Measurements from ENCODE around the gene ETFA.
A peak's percentile ranks its signal among the peaks of the same experiment; 100 is the strongest.

Gene ETFA

GRCh38 chr15:76200083-76200465 lies 111.2 kb downstream of the ETFA start (continued):
- TF ChIP-seq ZNF513 (tag by site-specific recombination; IDR thresholded peaks at IDR 0.05) (no peak), ZBTB48 (tag by site-specific recombination; IDR thresholded peaks at IDR 0.05) (no peak)

GRCh38 chr15:76199106-76200082 lies 111.9 kb downstream of the ETFA start:
- Histone ChIP-seq H3K36me3 (ENCODE audit: control insufficient read depth in 2 of 2, insufficient read depth in 1 of 2, low read length in 2 of 2) (peaks cover 0 to 6% of the 10 kb centered on the region in 2 experiments; a peak in 1 of 3 replicates), H3K4me1 (ENCODE audit: control insufficient read depth, insufficient read depth, low read length) (peaks cover 6% of the 10 kb centered on the region; the same call in 1 of the 2 replicates), H3K27ac (ENCODE audit: extremely low read depth, low read depth, low read length) (no peak overlapping the region), H3K9me3 (ENCODE audit: control insufficient read depth, insufficient read depth, low read depth, low read length) (no peaks in the 10 kb centered on the region), H3K4me3 (ENCODE audit: low read depth, low read length) (no peak overlapping the region)
- ChIA-PET CTCF (interaction anchor here (1.1 to 1.7 kb wide), 3 partner anchors 9 to 14 kb away, joined by 3 to 10 read pairs (median 8); no protein-coding TSS in a partner anchor), POLR2A (interaction anchor here (0.8 to 1.1 kb wide), 2 partner anchors 137 kb away, joined by 5 to 8 read pairs; partner anchors contain the start of gene ISL2)
- TF ChIP-seq, protein P1, sequence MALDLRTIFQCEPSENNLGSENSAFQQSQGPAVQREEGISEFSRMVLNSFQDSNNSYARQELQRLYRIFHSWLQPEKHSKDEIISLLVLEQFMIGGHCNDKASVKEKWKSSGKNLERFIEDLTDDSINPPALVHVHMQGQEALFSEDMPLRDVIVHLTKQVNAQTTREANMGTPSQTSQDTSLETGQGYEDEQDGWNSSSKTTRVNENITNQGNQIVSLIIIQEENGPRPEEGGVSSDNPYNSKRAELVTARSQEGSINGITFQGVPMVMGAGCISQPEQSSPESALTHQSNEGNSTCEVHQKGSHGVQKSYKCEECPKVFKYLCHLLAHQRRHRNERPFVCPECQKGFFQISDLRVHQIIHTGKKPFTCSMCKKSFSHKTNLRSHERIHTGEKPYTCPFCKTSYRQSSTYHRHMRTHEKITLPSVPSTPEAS (tag by site-specific recombination; IDR thresholded peaks at IDR 0.05): no peak
- 0 out of 2 replicates have a peak, but pooled peaks have one; percentile 25 for TF ChIP-seq ZIC2 (tag by site-specific recombination; IDR thresholded peaks at IDR 0.05)

DNA sequence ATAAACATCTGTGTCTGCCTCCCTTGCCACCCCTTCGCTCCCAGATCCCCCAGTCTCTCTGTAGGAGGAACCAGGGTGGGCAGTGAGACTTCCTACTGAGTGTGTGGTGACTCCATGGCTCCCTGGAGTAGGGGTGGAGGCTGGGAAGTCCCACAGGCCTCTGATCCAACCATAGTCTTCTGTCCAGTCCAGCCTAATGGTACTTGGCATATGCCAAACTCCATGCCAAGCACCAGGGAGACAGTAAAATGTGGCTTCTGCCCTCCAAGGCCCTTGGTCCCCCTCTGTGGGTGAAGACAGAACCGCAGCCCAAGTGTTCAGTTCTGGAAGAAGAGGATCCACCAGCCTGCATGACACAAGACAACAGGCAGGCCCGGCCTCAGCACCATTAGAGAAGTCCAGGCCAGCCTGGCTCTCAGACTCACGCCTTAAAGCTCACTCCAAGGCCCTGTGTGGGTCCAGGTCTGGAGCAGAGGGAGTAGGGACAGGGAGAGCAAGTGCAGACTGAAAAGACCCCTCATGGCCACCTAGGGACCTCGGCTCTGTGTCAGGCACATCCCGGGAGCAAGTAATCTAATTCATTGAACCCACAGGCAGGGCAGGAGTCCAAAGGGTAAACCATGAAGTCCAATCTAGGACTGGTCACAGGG lies 112.7 kb downstream of the ETFA start:
- peaks cover 0 to 5% of the 10 kb centered on the region in 2 experiments; a peak in 1 of 3 replicates for H3K36me3 ChIP-seq (ENCODE audit: control insufficient read depth in 2 of 2, insufficient read depth in 1 of 2, low read length in 2 of 2)
- H3K9me3 ChIP-seq (ENCODE audit: control insufficient read depth, insufficient read depth, low read depth, low read length): no peaks in the 10 kb centered on the region
- H3K4me3 ChIP-seq (ENCODE audit: low read depth, low read length): no peak overlapping the region
- H3K4me1 ChIP-seq (ENCODE audit: control insufficient read depth, insufficient read depth, low read length): peaks cover 6% of the 10 kb centered on the region; the same call in 1 of the 2 replicates
- ChIA-PET POLR2A (interaction anchor here (0.8 kb wide), 1 partner anchor 138 kb away, joined by 8 read pairs; the partner anchor contains the start of gene ISL2), CTCF (interaction anchor here (0.8 to 1.4 kb wide), 3 partner anchors 11 to 52 kb away, joined by 3 to 10 read pairs (median 3); no protein-coding TSS in a partner anchor)
- no peak overlapping the region for H3K27ac ChIP-seq (ENCODE audit: extremely low read depth, low read depth, low read length)
- no peak for TF ChIP-seq ZBTB49 (tag by site-specific recombination; IDR thresholded peaks at IDR 0.05; ENCODE audit: low read depth)
- no peak for TF ChIP-seq SETDB1 (IDR thresholded peaks at IDR 0.05; ENCODE audit: insufficient read length, low read length)
- no peak for TF ChIP-seq ZNF214 (tag by site-specific recombination; IDR thresholded peaks at IDR 0.05; ENCODE audit: borderline replicate concordance)
- no peak for TF ChIP-seq ZNF791 (tag by site-specific recombination; IDR thresholded peaks at IDR 0.05)
- no peak for TF ChIP-seq FEZF1 (tag by site-specific recombination; IDR thresholded peaks at IDR 0.05)
- TF ChIP-seq, protein P1 (tag by site-specific recombination; IDR thresholded peaks at IDR 0.05): no peak
- TF ChIP-seq WT1 (tag by site-specific recombination; IDR thresholded peaks at IDR 0.05): no peak
- peak; percentile 45; the same call in 1 of the 2 replicates for TF ChIP-seq ZFHX2 (tag by site-specific recombination; conservative IDR thresholded peaks at IDR 0.05)
- no peak for TF ChIP-seq ZNF510 (tag by site-specific recombination; IDR thresholded peaks at IDR 0.05; ENCODE audit: insufficient replicate concordance)
- TF ChIP-seq ZIC2 (tag by site-specific recombination; IDR thresholded peaks at IDR 0.05): 0 out of 2 replicates have a peak, but pooled peaks have one; percentile 20
- TF ChIP-seq ZNF629 (tag by site-specific recombination; IDR thresholded peaks at IDR 0.05): no peak
- TF ChIP-seq SCRT2 (tag by site-specific recombination; IDR thresholded peaks at IDR 0.05): no peak
- TF ChIP-seq EGR2 (tag by site-specific recombination; IDR thresholded peaks at IDR 0.05; ENCODE audit: low read depth): peak; percentile 55; the same call in 1 of the 2 replicates
- TF ChIP-seq ZNF514 (tag by site-specific recombination; IDR thresholded peaks at IDR 0.05): no peak
- TF ChIP-seq ZNF221 (tag by site-specific recombination; IDR thresholded peaks at IDR 0.05; ENCODE audit: borderline replicate concordance): no peak
- no peak for TF ChIP-seq ZNF112 (tag by site-specific recombination; IDR thresholded peaks at IDR 0.05)

Data from HEK293 (cell line).